Smooth muscle cell (in vitro differentiated cells): Measurements from ENCODE around the gene RNF220. TPM values are rescaled to one million over a fixed set of nuclear protein-coding genes. Genes with fewer than 3 reads are reported as not detected.

Source experiments
- DNase-seq: peaks from one replicate; lab custom pipeline; 2025; ENCODE audit not compliant: unreplicated experiment; lab: John Stamatoyannopoulos, UW
- H2AFZ ChIP-seq: fragments of 200-600 bp; sonication (generic); 2 replicates; pipeline ENCODE4 v1.6.0; 2016; ENCODE audit warnings: antibody characterized with exemption, low read depth, mild to moderate bottlenecking
- H3F3A ChIP-seq: fragments of 200-600 bp; sonication (generic); 2 replicates; pipeline ENCODE4 v1.6.0; 2017; ENCODE audit warnings: antibody characterized with exemption, low read depth
- H3K27ac ChIP-seq: fragments of 200-600 bp; sonication (generic); 2 replicates; pipeline ENCODE4 v1.5.1; 2016; ENCODE audit warnings: low read depth, mild to moderate bottlenecking
- H3K27me3 ChIP-seq: fragments of 200-600 bp; sonication (generic); 2 replicates; pipeline ENCODE4 v1.6.1; 2016; ENCODE audit warnings: low read depth, mild to moderate bottlenecking
- H3K36me3 ChIP-seq: fragments of 200-600 bp; sonication (generic); 2 replicates; pipeline ENCODE4 v1.5.1; 2016; ENCODE audit warnings: low read depth
- H3K4me1 ChIP-seq: fragments of 200-600 bp; sonication (generic); 2 replicates; pipeline ENCODE4 v1.5.1; 2016; ENCODE audit warnings: low read depth
- H3K4me2 ChIP-seq: fragments of 200-600 bp; sonication (generic); 2 replicates; pipeline ENCODE4 v1.6.0; 2016; ENCODE audit warnings: mild to moderate bottlenecking
- H3K4me3 ChIP-seq: fragments of 200-600 bp; sonication (generic); 2 replicates; pipeline ENCODE4 v1.5.1; 2016; ENCODE audit warnings: mild to moderate bottlenecking
- H3K79me2 ChIP-seq: fragments of 200-600 bp; sonication (generic); 2 replicates; pipeline ENCODE4 v1.6.0; 2016; ENCODE audit warnings: low read depth, mild to moderate bottlenecking
- H3K9ac ChIP-seq: fragments of 200-600 bp; sonication (generic); 2 replicates; pipeline ENCODE4 v1.6.0; 2016; ENCODE audit warnings: low read depth
- H3K9me3 ChIP-seq: fragments of 200-600 bp; sonication (generic); replicated peaks from 2 replicates; pipeline ENCODE4 v1.5.1; 2016; ENCODE audit warnings: low read depth
- H4K20me1 ChIP-seq: fragments of 200-600 bp; sonication (generic); 2 replicates; pipeline ENCODE4 v1.6.0; 2016; ENCODE audit warnings: low read depth
- WGBS: methylation state at CpG from one replicate; pipeline ENCODE4 v1.1.7; 2016; ENCODE audit warnings: low lambda C conversion rate; 5-methylcytosine and 5-hydroxymethylcytosine counted together
- polyA plus RNA-seq: library from polyadenylated mRNA; unstranded; fragments of >200 nt; fragmentation: Nextera tagmentation; extraction: Ambion mirVana; gene quantifications from 2 replicates; pipeline ENCODE4 v1.2.1, GENCODE V29; 2016
- total RNA-seq: library from RNA; depleted of rRNA; stranded (reverse); fragments of >200 nt; gene quantifications from 2 replicates; pipeline ENCODE4 v1.2.3, GENCODE V29; 2014
- TF ChIP-seq, protein P1 (sequence below): fragments of 200-600 bp; sonication (generic); IDR thresholded peaks from 2 replicates; pipeline ENCODE4 v1.5.1; 2017; ENCODE audit warnings: borderline replicate concordance, mild to moderate bottlenecking, antibody characterized with exemption; ENCODE audit not compliant: insufficient read depth, poor library complexity, severe bottlenecking

Gene RNF220
- total and polyA plus RNA-seq, 2 experiments from 2014 or later: 65.8 to 71.1 TPM

DNA sequence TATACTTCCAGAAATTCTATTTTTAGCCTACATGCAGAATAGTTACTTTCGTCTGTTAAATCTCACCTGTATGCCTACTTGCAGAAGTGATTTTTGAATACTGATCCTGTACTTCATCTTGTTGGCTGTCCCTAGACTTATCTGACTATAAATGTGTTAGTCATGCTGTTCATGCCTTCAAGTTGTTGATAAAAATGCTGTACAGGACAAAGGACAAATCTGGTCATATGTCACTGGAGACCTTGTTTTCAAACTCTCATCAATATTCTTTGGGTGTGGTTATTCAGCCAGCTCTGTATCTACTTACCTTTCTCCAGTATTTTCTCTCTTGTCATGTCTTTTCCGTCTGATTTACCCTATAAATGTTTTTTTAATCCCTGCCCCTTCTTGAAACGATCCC lies 132.9 kb downstream of the RNF220 start:
- Histone ChIP-seq H2AFZ (no peak overlapping the region), H3K9me3 (no peaks in the 10 kb centered on the region), H3K27ac (no peak overlapping the region), H3F3A (no peaks in the 10 kb centered on the region), H3K4me3 (no peak overlapping the region), H3K4me1 (peaks cover 8% of the 10 kb centered on the region), H3K27me3 (peaks cover 22% of the 10 kb centered on the region), H3K79me2 (no peaks in the 10 kb centered on the region), H4K20me1 (no peaks in the 10 kb centered on the region), H3K36me3 (no peaks in the 10 kb centered on the region), H3K9ac (no peak overlapping the region), H3K4me2 (no peak overlapping the region)
- no peak for DNase-seq
- TF ChIP-seq, protein P1, sequence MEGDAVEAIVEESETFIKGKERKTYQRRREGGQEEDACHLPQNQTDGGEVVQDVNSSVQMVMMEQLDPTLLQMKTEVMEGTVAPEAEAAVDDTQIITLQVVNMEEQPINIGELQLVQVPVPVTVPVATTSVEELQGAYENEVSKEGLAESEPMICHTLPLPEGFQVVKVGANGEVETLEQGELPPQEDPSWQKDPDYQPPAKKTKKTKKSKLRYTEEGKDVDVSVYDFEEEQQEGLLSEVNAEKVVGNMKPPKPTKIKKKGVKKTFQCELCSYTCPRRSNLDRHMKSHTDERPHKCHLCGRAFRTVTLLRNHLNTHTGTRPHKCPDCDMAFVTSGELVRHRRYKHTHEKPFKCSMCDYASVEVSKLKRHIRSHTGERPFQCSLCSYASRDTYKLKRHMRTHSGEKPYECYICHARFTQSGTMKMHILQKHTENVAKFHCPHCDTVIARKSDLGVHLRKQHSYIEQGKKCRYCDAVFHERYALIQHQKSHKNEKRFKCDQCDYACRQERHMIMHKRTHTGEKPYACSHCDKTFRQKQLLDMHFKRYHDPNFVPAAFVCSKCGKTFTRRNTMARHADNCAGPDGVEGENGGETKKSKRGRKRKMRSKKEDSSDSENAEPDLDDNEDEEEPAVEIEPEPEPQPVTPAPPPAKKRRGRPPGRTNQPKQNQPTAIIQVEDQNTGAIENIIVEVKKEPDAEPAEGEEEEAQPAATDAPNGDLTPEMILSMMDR: no peak
- 76% methylated on average over 3 of the region's 3 CpGs for WGBS

DNA sequence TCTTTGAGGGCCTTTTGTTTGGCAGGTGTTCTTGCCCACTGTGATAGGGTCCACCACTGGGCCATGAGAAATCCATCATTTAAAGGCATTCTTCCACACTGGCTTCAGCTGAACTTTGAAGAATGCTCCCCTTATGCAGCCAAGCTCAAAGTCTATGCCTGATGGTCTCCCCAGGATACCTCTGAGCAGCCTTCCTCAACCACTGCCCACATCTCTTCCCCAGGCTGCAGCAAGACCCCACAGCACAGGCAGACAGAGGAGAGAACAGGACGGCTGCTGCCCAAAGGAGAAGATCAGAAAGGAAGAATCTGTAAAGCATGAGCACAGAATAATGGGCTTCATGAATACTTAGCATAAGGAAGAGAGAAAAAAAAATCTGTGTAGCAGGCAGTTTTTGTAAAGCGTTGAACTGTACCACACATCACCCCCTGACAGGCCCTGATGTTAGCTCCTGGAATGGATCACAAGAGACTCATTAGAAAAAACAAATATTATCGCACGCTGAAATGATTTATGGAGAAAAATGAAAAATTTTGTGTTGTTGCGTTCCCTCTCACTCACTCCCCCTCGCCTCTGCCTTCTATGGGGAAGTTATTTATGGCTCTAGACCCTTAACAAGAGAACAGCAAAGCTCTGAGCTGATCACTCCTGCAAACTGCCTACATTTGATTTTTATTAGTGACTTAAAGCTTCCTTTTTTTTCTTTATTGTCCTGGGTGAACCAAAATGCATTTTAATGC lies 135.1 kb downstream of the RNF220 start:
- DNase-seq: no peak
- TF ChIP-seq, protein P1: no peak
- WGBS: 78% methylated on average over 6 of the region's 6 CpGs

DNA sequence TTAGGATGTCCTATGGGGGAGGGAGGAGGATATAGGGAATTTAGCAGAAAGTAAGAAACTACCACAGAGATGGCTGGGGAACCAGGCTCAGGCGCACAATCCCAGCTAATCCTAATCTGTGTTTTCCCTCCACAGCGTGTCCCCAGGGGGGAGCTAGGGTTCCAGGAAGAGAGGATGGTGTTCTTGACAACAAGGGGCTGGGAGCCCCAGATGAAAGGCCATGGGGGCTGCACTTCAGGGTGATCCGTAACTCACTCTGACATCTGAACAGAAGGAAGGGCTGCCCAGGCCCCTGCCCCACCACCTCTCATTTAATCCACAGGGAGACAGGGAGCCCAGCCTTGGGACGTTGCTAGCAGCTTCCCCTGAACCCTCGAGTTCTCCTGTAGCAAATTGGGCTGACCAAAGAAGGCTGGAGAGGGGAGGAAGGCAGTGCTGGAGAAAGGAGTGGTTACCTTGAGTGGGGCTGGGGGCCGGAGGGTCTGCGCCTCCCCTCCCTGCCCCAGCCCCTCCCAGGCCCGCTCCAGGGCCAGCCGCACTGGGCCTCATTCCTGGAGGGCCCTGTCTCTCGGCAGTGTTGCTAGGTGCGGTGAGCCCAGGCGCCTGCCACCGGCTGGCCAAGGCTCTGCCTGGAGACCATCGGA lies 137.5 kb downstream of the RNF220 start:
- Histone ChIP-seq H3K27ac (no peak overlapping the region), H3K4me1 (peaks cover 18% of the 10 kb centered on the region), H3K36me3 (no peaks in the 10 kb centered on the region), H3K9ac (no peak overlapping the region), H3K9me3 (no peaks in the 10 kb centered on the region), H4K20me1 (no peaks in the 10 kb centered on the region), H3K27me3 (peaks cover 24% of the 10 kb centered on the region), H2AFZ (no peak overlapping the region), H3K4me2 (no peak overlapping the region), H3K4me3 (no peak overlapping the region), H3K79me2 (no peaks in the 10 kb centered on the region), H3F3A (no peaks in the 10 kb centered on the region)
- TF ChIP-seq, protein P1: no peak
- 44% methylated on average over 13 of the region's 14 CpGs for WGBS
- no peak for DNase-seq

More for the DNA sequence above, 135.1 kb downstream of the RNF220 start:
- no peak overlapping the region for H2AFZ ChIP-seq
- no peak overlapping the region for H3K27ac ChIP-seq
- no peaks in the 10 kb centered on the region for H3K9me3 ChIP-seq
- no peaks in the 10 kb centered on the region for H3F3A ChIP-seq
- no peak overlapping the region for H3K4me3 ChIP-seq
- no peaks in the 10 kb centered on the region for H3K79me2 ChIP-seq
- H3K9ac ChIP-seq: no peak overlapping the region
- H3K4me2 ChIP-seq: no peak overlapping the region
- H4K20me1 ChIP-seq: no peaks in the 10 kb centered on the region
- no peaks in the 10 kb centered on the region for H3K36me3 ChIP-seq
- H3K27me3 ChIP-seq: peaks cover 24% of the 10 kb centered on the region
- peaks cover 18% of the 10 kb centered on the region for H3K4me1 ChIP-seq
